Osteocyte (in vitro differentiated cells): ENCODE measurements around the gene MNT. TPM values are rescaled to one million over a fixed set of nuclear protein-coding genes. Genes with fewer than 3 reads are reported as not detected.

ENCODE experiments used
- DNase-seq: peaks from one replicate; pipeline ENCODE4 v3.0.0; 2021; ENCODE audit warnings: mixed read lengths; ENCODE audit not compliant: unreplicated experiment; ENCODE audit errors: extremely low spot score
- H3K27ac Mint-ChIP-seq: one replicate; pipeline ENCODE4 v1.8.0; 2021; ENCODE audit warnings: mild to moderate bottlenecking, mixed read lengths; ENCODE audit not compliant: unreplicated experiment
- H3K27me3 Mint-ChIP-seq: one replicate; pipeline ENCODE4 v1.8.0; 2021; ENCODE audit warnings: mixed read lengths; ENCODE audit not compliant: unreplicated experiment
- H3K36me3 Mint-ChIP-seq: one replicate; pipeline ENCODE4 v1.8.0; 2021; ENCODE audit warnings: mixed read lengths; ENCODE audit not compliant: unreplicated experiment
- H3K4me1 Mint-ChIP-seq: one replicate; pipeline ENCODE4 v1.8.0; 2021; ENCODE audit warnings: mixed read lengths; ENCODE audit not compliant: unreplicated experiment
- H3K4me3 Mint-ChIP-seq: one replicate; pipeline ENCODE4 v1.8.0; 2021; ENCODE audit warnings: mild to moderate bottlenecking, moderate library complexity, mixed read lengths; ENCODE audit not compliant: unreplicated experiment
- H3K9me3 Mint-ChIP-seq: one replicate; pipeline ENCODE4 v1.8.0; 2021; ENCODE audit warnings: mixed read lengths; ENCODE audit not compliant: unreplicated experiment
- total RNA-seq: library from RNA; stranded (reverse); gene quantifications from 2 replicates; pipeline ENCODE4 v1.2.1, GENCODE V29; 2021
- TF ChIP-seq, protein P1 (sequence below): fragments of 200-600 bp; sonication (generic); IDR thresholded peaks from 2 replicates; pipeline ENCODE4 v1.5.0; 2021; ENCODE audit warnings: antibody characterized with exemption, mild to moderate bottlenecking, moderate library complexity

The MNT gene
- total RNA-seq, 1 donor from 2014 or later, result 30.4 TPM

DNA sequence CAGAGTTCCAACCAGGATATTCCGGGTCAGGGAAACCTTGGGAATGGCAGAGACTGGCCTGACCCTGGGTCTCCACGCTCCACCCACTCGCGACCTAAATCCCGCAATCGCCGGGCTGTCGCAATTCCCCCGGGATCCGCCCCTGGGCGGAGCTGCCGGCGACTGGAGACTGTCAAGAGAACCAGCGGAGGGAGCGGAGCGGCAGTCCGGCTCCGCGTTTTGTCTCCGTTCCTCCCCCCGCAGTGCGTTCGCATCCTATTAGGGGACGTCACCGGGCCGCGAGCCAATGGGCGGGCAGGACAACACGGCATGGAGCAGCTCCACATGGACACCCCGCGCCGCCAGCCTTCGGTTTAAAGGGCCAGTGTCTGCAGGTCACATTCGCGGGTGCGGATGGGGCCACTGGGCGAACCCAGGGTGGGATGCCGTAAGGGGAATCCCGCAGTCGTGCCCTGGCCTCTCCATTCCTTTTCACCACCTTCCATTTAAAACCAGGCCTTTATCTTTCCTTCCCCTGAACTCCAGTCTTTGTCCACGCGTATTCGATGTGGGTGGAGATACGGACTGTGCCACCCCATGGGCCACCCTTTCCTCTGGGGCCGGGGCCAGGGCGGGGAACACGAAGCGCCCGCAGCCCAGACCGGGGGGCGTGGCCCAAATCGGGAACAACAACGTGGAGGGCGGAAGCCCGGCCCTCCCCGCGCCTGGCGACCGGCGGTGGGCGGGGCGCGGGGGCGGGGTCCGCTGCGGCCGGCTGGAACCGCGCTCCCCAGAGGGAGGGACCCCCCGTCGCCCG, 764 bp upstream of the MNT start:
- no peaks in the 10 kb centered on the region for H3K27me3 Mint-ChIP-seq
- no peaks in the 10 kb centered on the region for H3K36me3 Mint-ChIP-seq
- H3K4me1 Mint-ChIP-seq, result peaks cover 66% of the 10 kb centered on the region
- TF ChIP-seq, protein P1, sequence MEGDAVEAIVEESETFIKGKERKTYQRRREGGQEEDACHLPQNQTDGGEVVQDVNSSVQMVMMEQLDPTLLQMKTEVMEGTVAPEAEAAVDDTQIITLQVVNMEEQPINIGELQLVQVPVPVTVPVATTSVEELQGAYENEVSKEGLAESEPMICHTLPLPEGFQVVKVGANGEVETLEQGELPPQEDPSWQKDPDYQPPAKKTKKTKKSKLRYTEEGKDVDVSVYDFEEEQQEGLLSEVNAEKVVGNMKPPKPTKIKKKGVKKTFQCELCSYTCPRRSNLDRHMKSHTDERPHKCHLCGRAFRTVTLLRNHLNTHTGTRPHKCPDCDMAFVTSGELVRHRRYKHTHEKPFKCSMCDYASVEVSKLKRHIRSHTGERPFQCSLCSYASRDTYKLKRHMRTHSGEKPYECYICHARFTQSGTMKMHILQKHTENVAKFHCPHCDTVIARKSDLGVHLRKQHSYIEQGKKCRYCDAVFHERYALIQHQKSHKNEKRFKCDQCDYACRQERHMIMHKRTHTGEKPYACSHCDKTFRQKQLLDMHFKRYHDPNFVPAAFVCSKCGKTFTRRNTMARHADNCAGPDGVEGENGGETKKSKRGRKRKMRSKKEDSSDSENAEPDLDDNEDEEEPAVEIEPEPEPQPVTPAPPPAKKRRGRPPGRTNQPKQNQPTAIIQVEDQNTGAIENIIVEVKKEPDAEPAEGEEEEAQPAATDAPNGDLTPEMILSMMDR, result no peak
- H3K27ac Mint-ChIP-seq, result peak overlapping the region; percentile 99
- H3K9me3 Mint-ChIP-seq, result no peaks in the 10 kb centered on the region
- peak overlapping the region; percentile 98 for H3K4me3 Mint-ChIP-seq
- DNase-seq, result peak; percentile 100

DNA sequence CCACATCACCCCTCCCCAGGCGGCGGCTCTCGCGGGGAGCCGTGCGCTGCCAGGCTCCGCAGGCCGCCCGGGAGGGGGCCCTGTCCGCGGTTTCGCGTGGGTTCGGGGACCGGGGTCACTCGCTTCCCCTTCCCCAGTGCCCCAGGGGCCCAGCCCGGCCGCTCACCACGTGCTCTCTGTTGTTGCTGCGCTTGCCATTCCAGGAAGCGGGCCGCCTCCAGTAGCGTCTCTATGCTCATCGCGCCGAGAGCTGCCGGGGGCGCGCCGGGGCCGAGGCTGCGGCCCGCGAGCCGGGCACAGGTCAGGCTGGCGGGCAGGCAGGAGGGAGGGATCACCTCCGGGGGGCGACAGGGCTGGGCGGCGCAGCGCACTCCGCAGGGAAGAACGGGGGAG, 390 bp downstream of the MNT start:
- H3K36me3 Mint-ChIP-seq, result no peaks in the 10 kb centered on the region
- DNase-seq, result no peak
- peak overlapping the region; percentile 98 for H3K27ac Mint-ChIP-seq
- H3K4me1 Mint-ChIP-seq, result peaks cover 65% of the 10 kb centered on the region
- TF ChIP-seq, protein P1, result no peak
- no peaks in the 10 kb centered on the region for H3K9me3 Mint-ChIP-seq
- peak overlapping the region; percentile 98 for H3K4me3 Mint-ChIP-seq
- no peaks in the 10 kb centered on the region for H3K27me3 Mint-ChIP-seq

DNA sequence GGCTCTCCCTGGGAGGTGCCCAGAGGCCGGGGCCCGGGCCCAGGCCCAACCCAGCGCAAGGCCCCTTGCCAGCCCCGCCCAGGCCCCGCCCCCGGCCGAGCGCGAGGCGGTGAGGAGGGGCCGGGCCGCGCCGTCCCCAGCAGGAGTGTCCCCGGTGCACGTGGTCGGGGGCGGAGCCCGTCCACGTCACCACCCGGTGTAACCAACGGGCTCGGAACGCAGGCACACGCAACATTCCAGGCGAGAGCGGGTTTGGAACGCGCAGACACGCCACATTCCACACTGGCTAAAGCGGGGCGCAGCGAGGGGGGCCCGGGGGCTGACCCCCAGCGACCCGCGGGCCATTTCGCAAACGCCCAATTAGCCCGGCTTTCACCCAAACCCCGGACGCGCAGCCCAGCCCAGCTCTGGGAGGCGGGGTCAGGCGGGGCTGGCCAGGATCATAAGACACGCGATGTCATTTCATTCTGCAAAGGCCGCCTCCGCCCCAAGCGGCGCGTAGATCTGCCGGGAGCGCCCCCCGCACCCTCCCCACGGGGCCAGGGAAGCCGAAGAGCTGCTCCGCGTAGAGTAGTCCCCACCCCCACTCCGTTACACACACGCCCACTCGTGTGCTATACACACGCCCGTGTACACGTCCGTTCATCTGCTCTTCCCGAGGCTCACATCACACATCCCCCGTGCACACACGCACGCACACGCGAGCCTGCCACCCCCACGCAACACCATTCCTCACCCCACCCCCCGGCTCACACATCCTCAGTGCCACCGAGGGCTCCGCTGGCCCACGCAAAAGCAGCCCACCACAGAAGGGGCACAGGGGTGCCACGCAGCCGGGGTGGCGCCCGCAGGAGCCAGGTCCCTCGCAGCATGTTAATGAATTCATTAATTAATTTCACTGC, 1.0 kb downstream of the MNT start:
- peak; percentile 97 for DNase-seq
- peak overlapping the region; percentile 98 for H3K4me3 Mint-ChIP-seq
- TF ChIP-seq, protein P1, result no peak
- peak overlapping the region; percentile 98 for H3K27ac Mint-ChIP-seq
- peaks cover 63% of the 10 kb centered on the region for H3K4me1 Mint-ChIP-seq
- H3K9me3 Mint-ChIP-seq, result no peaks in the 10 kb centered on the region
- no peaks in the 10 kb centered on the region for H3K36me3 Mint-ChIP-seq
- no peaks in the 10 kb centered on the region for H3K27me3 Mint-ChIP-seq

DNA sequence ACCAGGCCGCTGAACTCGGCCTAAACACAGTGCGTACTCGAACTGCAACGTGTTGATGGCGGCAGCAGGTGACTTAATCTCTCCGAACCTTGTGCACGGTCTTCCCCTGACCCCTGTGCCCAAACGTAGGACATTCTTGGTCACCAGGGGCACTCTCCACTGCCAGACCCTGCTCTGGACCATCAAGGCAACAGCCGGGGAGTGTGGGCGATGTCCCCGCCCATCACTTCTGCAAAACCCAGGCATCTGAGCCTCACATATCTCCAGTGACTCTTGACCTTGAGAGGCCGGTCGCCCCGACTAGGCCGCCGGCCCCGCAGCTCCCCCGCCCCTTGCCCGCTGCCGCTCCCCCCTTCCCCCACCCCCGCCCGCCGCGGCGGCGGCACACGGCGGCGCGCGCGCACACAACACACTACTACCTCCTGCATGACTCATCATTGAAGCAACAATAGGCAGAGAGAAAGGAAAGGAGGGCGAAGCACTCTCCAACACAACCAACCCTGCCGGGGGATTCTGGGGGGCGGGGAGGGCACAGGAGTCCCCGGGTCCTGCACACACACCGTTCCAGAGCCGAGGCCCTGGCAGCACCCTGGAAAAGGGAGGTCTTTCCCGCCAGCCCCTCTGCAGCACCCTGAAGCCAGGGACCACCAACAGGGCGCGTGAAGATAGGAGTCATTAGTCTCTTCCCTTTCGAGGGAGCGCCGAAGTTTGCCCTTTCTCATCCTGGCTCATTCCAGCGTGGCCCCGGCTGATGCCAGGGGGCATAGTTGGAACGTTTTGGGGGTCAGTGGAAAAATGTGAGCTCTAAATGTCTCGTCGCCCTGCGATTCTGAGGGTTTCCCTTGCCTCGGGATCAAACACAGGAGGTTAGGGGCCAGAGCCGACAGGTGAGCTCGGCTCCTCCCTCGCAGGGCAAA, 1.9 kb downstream of the MNT start:
- H3K36me3 Mint-ChIP-seq, result no peaks in the 10 kb centered on the region
- H3K27me3 Mint-ChIP-seq, result no peaks in the 10 kb centered on the region
- TF ChIP-seq, protein P1, result no peak
- DNase-seq, result no peak
- no peaks in the 10 kb centered on the region for H3K9me3 Mint-ChIP-seq
- peaks cover 61% of the 10 kb centered on the region for H3K4me1 Mint-ChIP-seq
- H3K27ac Mint-ChIP-seq, result peak overlapping the region; percentile 98
- peak overlapping the region; percentile 98 for H3K4me3 Mint-ChIP-seq
